ENCODE data around the gene IMPDH2. TPM values are rescaled to one million over a fixed set of nuclear protein-coding genes. Genes with fewer than 3 reads are reported as not detected.

Gene IMPDH2
- 352 and 465 TPM in 2 replicates for total RNA-seq

DNA sequence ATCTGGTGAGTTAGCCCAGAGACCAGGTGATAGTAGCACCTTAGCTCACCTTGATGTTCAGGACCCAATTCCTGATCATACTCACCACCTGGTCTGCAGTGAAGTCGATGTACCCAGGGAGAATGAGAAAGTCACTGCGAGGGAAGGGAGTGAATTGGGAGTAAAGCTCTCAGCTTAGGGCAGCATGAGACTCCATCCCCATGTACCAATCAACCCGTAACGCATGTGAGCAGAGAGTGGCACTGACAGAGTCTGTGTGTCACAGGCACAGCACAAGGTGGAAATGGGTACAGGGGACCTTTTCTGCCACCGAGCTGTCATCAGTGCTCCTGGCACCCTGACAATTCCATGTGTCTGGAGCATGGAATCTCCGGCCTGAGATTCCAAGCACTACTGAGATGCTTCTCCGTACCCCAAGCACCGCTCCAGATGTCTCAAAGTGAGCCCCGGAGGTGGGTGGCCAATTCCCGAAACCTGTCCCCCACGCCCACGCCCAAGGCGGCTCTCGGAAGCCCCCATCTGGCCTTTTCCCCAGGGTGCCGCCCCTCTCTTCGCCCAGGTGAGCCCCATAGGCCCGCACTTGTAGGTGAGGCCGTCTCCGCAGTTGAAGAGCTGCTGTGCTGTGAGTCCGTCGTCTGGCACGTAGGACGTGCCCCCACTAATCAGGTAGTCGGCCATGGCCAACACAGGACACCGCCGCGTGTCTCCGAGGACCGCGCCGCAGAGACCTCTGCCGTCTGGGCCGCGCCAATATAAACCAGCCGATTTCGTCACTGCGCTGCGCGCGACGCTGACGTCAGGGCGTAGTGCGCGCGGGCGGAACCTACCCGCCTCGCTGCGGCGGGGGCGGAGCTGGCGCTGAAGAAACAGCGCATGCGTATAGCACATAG, at the start of gene IMPDH2:
Gene IMPDH2, minus strand, starts transcription at position 726 of the 890 bp plus-strand sequence. Its CDS starts 48 bp downstream, at position 678.
- peak; percentile 64 for DNase-seq (ENCODE audit: low read depth, low spot score)

DNA sequence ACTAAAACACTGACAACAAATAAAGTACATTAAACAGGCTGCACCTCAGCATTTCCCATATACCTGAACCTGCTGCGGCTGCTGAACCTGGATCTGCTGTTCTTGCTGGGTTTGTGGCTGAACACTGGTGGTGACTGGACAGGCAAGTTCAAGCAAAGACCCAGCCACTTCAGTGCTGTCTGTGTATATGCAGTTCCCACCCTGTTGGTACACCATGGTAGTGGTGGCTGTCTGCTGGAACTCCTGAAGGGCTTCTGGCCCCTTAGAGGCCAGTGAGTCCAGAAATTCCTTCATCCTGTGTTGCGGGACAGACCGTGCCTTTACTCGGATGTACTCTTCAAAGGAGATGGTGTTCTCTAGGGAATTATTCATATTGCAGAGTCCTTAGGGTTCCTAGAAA, 47.4 kb upstream of the IMPDH2 start:
- no peak for DNase-seq (ENCODE audit: low read depth, low spot score)

DNA sequence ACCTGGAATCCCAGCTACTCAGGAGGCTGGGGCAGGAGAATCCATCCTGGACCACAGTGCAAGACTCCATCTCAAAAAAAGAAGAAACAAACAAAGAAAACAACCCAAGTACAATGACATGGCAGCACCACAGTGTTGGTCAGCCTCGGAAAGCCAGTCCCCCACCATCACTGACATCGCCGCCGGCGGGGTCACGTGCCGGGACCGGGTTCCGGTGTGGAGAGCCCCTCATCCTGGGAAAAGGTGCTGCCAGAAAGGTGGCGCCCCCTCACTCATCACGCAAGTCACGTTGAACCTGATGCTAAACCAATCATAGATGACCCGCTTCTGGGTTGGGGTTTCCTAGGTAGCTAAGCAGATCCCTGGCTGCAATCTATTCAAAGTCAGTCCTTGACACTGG, 46.9 kb upstream of the IMPDH2 start:
- DNase-seq (ENCODE audit: low read depth, low spot score), result no peak

DNA sequence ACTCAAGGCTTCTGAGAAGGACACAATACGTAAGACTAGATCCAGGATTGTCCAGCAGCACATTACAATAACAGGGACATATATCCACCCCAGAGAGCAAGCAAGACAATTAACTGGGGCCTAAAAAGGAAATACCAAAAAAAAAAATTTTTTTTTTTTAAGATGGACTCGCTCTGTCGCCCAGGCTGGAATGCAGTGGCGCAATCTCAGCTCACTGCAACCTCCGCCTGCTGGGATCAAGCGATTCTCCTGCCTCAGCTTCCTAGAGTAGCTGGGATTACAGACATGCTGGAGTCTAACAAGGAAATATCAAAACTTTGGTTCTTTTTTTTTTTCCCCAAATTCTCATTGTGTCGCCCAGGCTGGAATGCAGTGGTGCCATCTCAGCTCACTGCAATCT, 28.8 kb upstream of the IMPDH2 start:
- no peak for DNase-seq (ENCODE audit: low read depth, low spot score)

DNA sequence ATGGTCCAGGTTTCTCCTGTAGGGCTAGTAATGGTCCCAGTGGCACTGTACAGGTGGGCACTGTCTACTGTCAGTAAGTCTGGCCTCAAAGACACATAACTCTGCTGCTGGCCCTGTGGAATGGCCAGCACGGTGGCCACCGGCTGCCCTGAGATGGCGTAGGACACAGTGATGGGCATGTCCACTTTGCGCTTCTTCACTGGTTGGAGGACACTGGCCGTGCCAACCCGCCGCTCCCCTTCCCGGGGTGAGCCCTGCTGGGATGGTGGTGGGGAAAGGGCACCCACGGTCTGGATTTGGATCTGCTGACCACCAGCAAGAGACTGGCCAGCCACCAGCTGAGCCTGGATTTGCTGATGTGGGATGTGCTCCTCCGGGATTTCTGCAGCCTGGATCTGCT, 28.1 kb upstream of the IMPDH2 start:
- no peak for DNase-seq (ENCODE audit: low read depth, low spot score)

DNA sequence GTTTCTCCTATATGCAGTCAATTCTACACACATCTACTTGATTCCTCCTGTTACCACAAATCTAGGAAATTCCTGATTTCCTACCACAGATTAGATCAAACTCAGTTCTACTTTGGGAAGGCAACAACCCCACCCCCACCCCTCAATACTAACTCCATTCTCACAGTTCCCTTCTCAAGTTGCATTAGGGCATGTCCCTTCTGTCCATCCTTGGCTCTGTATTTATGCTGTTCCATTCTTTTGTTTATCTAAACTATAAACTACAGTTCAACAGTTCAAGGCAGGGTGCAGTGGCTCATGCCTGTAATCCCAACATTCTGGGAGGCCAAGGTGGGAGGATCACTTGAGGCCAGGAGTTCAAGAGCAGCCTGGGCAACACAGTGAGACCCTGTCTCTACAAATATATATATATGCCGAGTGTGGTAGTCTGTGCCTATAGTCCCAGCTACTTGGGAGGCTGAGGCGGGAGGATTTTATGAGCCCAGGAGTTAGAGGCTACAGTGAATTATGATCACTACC, 25.2 kb upstream of the IMPDH2 start:
- DNase-seq (ENCODE audit: low read depth, low spot score), result no peak

DNA sequence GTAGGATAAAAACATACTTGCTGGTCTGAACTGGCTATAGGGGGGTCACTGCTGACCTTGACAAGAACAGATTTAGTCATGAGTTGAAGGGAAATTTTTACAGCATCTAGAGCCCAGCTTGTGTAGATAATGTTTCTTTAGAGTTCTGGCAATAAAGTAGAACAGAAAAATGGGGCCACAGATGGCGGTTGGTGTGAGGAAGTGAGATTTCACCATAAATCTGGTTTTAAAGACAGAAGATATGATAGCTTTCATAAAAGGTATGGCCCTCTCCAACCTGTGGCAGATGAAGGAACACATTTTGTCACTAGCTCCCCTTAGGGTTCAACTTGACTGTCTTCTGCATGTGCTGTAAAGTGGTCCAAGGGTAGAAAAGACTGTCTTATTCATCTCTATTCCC, 24.3 kb upstream of the IMPDH2 start:
- DNase-seq (ENCODE audit: low read depth, low spot score), result no peak

DNA sequence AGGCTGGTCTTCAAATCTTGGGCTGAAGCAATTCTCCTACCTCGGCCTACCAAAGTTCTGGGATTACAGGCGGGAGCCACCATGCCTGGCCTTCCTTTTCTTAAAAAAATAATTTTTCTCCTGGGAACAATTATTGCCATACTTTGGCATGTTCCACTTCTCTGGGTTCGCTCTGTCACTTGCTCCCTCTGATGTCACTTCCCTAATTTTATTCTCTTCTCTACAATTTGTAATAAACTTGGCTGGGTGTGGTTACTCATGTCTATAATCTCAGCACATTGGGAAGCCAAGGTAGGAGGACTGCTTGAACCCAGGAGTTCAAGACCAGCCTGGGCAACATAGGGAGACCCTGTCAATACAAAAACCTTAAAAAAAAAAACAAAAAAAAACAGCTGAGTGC, 6.1 kb upstream of the IMPDH2 start:
- DNase-seq (ENCODE audit: low read depth, low spot score), result no peak

DNA sequence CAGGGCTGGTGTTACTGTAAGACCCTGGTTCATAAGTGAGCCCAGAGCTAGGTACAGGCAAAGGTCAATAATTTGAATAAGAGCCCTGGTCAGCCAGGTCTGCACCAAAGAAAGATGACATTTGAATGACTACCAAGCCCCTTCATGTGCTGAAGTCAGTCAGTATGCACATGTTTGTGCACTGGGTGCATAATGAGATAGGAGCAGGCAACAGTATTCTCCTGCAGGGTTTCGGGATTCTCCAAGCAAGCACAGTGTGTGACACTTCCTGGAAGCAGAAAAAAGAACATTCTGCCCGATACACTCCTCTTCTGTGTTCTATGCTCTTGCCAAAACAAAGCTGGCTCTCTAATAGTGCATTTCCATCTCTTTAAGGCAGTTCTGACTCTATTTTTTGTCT, 5.5 kb upstream of the IMPDH2 start:
- no peak for DNase-seq (ENCODE audit: low read depth, low spot score)

DNA sequence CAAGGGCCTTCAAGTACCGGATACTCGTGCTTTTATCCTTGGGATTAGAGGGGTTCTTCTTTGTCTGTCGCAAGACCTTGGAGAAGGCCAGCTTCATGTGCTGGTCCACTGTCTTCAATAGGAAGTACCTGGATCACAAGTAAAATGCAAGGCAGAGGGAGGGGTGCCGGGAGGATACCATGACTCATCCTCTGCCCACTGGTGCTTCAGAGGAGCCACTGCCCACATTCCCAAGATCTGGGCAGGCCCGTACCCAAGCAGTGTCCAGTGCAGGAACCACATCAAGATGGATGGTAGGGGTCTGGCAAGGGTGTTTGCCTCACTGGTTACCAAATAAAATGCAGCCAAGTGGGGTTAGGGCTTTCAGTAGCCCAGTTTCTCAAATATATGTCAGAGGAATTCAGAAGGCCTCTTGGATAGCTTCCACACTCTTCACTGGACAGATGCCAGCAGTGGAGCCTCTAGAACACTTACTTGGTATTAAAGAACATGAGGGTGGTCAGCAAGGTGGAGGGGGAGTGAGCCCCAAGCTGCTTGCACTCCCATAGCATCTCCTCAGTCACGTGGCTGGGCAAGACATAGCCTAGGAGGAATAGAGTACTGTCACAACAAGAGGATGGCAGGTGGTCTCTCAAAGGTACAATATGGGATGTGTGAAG, 3.6 kb upstream of the IMPDH2 start:
- no peak for DNase-seq (ENCODE audit: low read depth, low spot score)

DNA sequence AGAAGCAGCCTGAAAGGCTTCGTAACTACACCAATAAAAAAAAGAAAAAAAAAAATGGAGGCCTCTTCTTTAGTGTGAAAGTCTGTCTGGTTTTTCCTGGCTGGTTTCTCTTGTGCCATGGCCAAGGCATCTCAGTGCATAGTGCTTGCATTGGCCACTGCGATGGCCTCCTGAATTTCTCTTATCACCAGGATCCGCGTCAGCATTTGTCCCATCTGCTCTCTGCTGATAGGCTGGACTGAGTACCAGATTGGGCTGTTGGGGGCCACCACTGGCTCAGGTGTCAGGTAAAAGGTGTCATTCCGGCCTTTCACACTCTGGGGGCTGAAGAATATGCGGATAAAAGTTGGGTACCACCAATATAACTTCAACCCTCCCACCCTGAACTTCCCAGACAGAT, 1.1 kb upstream of the IMPDH2 start:
- DNase-seq (ENCODE audit: low read depth, low spot score), result no peak

DNA sequence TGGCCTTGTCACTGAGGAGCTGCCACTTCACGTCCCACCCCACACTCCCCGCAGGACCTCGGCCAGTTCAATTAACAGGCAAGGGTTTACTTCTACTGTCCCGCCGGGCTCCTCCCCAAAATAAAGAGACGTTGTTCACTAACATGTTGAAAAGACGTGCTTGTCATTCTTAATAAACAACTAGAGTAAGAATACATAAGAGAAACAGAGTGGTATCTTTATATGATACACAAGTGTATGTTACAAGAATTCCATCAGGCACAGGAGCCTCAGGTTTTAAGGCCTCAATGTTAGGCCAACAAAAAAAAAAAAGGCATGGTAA, 326 bp upstream of the IMPDH2 start:
- DNase-seq (ENCODE audit: low read depth, low spot score), result no peak

DNA sequence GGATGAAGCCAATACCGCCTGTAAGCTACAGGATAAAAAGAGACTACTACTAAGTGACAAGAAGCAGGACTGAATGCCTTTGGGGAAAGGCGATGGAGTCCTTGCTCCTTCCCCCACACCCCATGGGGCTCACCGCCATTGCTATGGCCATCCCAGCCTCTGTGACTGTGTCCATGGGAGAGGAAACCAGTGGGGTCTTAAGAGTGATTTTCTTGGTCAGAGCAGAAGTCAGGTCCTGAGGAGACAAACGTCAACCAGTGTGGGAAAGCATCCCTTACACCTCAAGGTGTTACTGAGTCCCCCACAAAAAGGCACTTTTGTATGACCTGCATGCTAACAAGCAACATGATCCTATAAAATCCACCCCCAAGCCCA, 913 bp downstream of the IMPDH2 start:
- no peak for DNase-seq (ENCODE audit: low read depth, low spot score)

DNA sequence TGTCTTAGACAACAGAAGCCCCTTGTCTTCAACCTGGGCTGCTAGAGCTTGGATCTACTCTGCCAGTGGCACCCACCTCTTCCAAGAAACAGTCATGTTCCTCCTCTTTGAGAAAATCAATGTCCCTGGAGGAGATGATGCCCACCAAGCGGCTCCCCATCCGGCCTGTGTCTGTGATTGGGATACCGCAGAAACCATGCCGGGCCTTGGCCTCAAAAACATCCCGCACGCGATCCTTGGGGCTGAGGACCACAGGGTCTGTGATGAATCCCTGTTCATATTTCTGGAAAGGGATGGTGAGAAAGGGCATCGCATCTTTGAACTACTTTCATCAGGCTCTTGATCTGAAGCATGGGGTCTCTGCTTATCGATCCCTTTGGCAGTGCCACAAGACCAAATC, 1.6 kb downstream of the IMPDH2 start:
- DNase-seq (ENCODE audit: low read depth, low spot score), result no peak

DNA sequence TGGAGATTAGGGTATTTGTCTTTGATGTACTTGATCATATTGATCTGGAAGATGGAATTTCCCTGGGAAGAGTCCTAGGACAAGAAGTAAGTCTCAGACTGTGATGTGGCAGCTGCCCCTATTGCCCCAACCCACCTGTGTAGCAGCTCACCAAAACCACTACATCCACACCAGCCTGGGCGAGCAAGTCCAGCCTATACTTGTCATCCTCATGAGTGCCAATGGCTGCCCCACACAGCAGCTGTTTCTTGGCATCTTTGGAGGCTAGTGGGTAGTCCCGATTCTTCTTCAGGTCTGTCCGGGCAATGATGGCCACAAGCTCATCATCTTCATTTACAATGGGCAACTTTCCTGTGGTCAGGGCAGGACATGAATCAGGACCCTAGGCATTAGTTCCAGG, 2.7 kb downstream of the IMPDH2 start:
- DNase-seq (ENCODE audit: low read depth, low spot score), result no peak

DNA sequence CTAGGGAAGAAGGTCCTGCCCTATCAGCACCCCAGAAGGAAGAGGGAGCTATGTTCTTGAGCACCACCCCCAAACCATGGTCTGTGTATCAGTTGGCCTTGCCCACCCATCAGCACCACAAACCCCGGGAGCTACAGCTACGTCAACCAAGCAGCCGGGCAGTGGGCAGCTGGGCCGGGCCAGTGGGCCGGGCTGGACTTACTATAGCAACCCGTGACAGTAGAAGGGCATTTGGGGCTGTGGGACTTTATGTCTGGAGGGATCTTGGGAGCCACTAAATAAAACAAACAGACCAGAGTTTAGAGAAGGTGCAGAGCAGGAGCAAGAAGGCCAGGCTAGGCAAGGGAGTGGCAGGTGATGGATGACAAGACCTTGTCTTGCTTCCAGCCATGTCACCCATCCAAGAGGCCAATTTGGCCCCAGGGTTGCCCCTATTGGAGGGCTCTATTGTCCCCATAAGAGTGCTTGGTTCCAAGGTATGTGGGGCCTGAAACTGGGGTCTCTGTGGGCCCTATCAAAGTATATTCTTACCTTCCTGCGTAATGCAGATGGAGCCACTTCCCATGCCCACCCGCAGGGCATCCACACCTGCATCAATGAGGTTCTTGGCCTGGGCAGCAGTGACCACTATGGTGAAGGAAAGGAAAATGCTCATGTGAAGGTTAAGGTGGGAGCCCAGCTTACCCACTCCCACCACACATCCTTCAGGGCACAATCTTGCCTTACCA, 3.2 kb downstream of the IMPDH2 start:
- no peak for DNase-seq (ENCODE audit: low read depth, low spot score)

DNA sequence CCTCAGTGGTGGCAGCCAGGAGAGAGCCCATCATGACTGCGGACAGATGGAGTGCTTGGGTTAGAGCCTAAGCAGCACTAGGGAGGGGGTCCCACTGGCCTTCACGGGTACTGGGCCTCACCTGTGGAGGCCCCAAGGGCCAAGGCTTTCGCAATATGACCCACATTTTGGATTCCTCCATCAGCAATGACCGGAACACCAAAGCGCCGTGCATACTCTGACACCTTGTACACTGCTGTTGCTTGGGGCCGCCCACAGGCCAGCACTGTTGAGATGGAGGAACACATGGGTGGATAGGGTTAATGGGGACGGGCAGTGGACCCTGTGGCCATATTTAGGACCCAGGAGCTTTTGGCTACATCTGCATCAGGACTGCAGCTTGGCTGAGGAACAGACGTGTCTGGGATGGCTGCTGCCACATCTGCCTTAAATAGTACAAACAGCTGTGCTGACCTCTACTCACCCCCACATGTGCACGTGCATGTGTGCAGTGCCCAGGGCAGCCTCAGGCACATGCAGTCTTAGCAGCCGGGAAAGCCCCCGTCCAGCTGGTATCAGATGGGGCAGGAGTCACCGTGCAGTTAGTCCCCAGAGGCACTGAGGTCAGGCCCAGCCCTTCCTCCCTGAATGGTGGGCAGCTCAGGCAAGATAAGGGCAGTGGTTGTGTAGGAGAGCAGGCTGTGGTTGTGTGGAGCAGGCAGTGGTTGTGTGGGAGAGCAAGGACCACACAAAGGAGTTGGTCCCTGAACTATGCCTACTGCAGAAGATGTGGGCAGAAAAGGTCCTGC, 4.0 kb downstream of the IMPDH2 start:
- no peak for DNase-seq (ENCODE audit: low read depth, low spot score)

DNA sequence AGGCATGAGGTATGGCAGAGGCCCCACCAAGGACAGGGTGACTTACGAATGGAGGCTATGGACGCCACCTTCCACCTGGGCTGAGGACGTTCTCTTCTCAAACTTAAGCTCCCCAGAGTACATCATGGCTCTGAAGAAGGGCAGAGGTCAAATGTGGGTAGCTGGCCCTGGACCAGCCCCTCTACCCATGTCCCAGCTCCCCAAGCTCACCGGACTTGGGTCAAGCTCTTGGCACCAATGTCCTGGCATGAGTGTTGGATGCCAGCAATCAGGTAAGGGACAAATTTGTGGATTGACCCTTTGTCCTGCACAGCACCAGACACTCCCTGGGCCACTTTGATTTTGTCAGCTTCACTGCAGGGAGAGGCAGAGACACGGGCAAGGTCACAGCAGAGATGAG, 4.7 kb downstream of the IMPDH2 start:
- DNase-seq (ENCODE audit: low read depth, low spot score), result no peak

DNA sequence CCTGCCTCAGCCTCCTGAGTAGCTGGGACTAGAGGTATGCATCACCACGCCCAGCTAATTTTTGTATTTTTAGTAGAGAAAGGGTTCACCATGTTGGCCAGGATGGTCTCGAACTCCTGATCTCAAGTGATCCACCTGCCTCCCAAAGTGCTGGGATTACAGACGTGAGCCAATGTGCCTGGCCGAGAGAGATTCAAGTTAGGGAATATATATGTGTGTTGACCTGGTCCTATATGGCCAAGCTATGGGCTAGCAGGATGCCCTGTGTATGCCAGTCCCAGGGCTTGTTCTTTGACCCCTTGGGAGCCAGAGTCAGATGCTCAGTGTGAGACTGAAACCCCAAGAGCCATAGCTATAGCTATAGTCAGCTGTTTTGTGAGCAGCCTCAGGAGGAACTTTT, 5.4 kb downstream of the IMPDH2 start:
- no peak for DNase-seq (ENCODE audit: low read depth, low spot score)

DNA sequence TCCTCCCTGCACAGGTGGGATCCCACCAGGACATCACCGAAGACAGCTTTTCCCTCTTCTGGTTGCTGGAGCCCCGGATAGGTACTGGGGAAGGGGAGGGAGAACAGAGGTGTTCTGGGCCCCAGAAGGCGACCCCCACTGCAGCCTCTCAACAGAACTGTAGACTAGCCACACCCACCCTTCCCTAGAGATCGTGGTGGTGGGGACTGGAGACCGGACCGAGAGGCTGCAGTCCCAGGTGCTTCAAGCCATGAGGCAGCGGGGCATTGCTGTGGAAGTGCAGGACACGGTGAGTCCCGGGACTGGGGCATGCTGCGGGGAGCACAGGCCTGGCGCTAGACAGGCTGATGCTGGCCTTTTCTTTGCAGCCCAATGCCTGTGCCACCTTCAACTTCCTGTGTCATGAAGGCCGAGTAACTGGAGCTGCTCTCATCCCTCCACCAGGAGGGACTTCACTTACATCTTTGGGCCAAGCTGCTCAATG, 6.5 kb downstream of the IMPDH2 start:
- no peak for DNase-seq (ENCODE audit: low read depth, low spot score)
